Stimulated activated CD4-positive, alpha-beta T cell treated with anti-CD3 and anti-CD28 coated beads, Interleukin-4, amount 100 ng/mL, for 4 hours (primary cell): ENCODE data around the gene SHD.

Experiments used
- DNase-seq, 2 experiments: peaks; one replicate each; pipeline ENCODE4 v3.0.0-alpha.2; 2020

The SHD gene

GRCh38 chr19:4298810-4299550 lies 19.9 kb downstream of the SHD start:
- no peak for DNase-seq

GRCh38 chr19:4300589-4300988 lies 21.5 kb downstream of the SHD start:
- DNase-seq: no peak

GRCh38 chr19:4301590-4302242 lies 22.6 kb downstream of the SHD start:
- DNase-seq: no peak

- DNase-seq: no peak
Observed at GRCh38 chr19:4302243-4302640, 23.2 kb downstream of the SHD start, which contains the start of gene TMIGD2. Gene TMIGD2, minus strand, starts transcription at chr19:4302389. Its CDS starts 4 bp downstream, at chr19:4302385.

DNA sequence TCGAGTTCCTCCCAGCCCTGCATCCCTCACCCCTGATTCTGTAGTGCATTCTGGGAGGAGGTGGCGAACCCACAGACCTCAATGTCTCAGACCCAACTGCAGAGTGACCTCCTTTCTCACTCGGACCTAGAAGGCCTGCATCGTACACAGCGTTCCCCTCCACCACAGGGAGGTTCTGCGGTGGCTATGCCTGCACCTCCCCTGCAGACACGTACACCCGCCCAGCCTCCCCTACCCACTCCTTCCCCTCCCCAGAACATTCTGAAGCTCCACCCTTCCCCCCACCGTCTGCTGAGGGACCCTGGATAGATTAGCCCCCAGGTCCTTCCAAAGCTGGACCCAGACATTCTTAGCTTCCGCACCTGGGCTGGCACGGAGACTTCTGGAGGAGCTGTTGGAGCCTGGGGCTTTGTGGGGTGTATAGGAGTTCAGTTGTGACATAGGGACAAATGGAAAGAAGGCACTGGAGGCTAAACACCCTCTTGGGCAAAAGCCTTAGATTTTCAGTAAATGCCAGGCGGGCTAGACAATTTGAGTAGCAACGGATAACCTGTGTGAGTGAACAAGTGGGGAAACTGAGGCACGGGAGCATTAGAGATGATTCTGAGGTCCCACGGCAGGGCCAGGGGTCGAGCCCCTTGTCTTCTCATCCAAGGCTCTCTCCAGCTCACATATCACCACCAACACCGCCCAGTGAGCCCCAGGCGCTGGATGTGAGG lies 24.9 kb downstream of the SHD start:
- no peak for DNase-seq

DNA sequence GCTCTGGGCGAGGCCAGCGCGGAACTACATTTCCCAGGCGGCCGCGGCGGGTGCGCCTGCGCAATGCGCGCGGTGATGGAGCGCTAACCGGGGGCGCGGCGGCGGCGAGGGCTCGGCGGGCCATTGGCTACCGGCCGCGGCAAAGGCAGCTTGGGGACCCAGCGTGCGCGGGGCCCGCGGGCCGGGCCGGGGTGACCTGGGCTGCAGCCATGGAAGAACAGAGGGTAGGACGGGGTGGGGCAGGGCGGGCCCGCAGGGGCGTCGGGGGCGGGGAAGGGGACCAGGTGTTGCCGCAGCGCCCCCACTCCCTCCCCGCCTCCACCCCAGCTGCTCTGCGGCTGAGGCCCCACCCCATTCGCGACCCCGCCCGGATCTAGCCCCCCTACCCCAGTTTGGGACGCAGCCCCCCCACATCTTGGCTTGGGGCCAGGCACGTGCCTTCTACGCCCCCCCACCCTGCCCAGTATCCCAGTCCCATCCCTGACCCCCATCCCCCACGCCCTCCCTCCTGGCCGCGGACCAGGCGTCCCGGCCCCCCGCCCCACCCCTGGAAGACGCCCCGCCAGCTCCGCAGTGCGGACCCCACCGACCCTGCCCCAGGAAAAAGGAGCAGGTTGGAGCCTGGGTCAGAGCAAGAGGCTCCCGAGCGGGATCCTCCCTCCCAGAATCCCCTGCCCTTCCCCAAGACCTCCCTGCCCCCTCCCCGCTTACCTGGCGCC lies 25.6 kb downstream of the SHD start, which contains the start of gene FSD1:
FSD1 (plus strand) TSS at position 61 of the 719 bp plus-strand sequence; CDS start at position 210, 149 bp downstream.
- DNase-seq: peak; percentile 51 to 71

- no peak for DNase-seq
Observed at GRCh38 chr19:4305257-4305612, 26.2 kb downstream of the SHD start.

- DNase-seq: no peak
Observed at GRCh38 chr19:4305659-4306058, 26.6 kb downstream of the SHD start.

- DNase-seq: no peak
Observed at GRCh38 chr19:4310247-4311121, 31.4 kb downstream of the SHD start.

DNA sequence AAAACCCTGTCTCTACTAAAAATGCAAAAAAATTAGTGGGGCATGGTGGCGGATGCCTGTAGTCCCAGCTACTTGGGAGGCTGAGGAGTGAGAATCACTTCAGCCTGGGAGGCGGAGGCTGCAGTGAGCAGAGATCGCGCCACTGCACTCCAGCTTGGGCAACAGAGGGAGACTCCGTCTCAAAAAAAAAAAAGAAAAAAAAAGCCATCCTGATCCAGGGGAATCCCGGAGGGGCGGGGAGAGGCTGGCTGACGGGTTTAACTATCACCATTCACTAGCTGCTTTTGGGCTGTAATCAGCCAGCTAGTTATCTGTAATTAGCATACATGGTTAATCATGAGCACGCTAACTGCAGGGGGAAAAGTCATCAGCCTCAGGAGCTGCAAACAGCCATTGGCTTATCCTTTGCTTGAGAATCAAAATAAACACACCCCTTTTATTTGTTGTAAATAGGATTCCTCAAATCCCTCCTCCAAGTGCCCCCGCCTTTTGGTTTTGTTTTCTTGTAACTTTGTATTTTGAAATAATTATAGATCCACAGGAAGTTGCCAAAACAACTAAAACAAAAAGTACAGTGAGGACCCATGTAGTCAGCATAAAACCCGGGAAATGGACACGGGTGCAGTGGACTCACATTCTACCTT lies 34.9 kb downstream of the SHD start:
- DNase-seq: no peak

DNA sequence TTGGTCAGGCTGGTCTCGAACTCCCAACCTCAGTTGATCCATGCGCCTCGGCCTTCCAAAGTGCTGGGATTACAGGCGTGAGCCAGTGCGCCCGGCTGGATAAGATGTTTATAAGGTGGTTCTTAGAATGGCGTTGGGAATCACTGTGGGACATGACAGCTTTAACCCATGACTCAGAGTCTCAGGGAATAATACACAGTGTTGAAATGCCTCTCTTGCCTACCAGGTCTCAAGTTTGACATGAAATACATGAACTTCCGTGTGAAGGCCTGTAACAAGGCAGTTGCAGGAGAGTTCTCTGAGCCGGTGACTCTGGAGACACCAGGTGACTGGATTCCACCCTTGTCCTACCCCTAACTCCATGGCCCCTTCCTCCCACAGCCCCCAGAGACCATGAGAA lies 37.9 kb downstream of the SHD start:
- no peak for DNase-seq

GRCh38 chr19:4318460-4318859 lies 39.4 kb downstream of the SHD start:
- no peak for DNase-seq

GRCh38 chr19:4319067-4319718 lies 40.1 kb downstream of the SHD start:
- DNase-seq: no peak

GRCh38 chr19:4320419-4320818 lies 41.4 kb downstream of the SHD start:
- no peak for DNase-seq

GRCh38 chr19:4322942-4323665 lies 44.0 kb downstream of the SHD start:
- DNase-seq: no peak

GRCh38 chr19:4323692-4324091 lies 44.6 kb downstream of the SHD start:
- no peak for DNase-seq

DNA sequence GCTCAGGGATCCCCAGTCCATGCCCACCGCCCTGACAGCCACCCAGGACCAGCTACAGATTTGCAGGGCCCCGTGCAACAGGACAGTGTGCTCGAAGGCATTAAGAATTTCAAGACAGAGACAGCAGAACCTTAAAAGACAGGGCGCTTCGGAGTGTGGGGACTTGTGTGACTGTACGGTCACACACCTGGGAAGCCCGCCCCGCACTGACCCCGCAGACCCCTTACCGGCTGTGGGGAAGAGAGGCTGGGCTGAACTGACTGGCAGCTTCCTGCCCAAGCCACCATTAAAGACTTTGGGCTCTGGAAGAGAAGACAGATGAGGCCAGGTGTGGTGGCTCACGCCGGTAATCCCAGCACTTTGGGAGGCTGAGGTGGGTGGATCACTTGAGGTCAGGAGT lies 45.2 kb downstream of the SHD start:
- DNase-seq: no peak

- DNase-seq: no peak
Observed at GRCh38 chr19:4326215-4326836, 47.3 kb downstream of the SHD start.

- DNase-seq: peak in 1 of 2 experiments; percentile 30
Observed at GRCh38 chr19:4326837-4327251, 47.8 kb downstream of the SHD start.
